ENCODE measurements around the gene RAB1B.
A peak's percentile ranks its signal among the peaks of the same experiment; 100 is the strongest.

Gene RAB1B

DNA sequence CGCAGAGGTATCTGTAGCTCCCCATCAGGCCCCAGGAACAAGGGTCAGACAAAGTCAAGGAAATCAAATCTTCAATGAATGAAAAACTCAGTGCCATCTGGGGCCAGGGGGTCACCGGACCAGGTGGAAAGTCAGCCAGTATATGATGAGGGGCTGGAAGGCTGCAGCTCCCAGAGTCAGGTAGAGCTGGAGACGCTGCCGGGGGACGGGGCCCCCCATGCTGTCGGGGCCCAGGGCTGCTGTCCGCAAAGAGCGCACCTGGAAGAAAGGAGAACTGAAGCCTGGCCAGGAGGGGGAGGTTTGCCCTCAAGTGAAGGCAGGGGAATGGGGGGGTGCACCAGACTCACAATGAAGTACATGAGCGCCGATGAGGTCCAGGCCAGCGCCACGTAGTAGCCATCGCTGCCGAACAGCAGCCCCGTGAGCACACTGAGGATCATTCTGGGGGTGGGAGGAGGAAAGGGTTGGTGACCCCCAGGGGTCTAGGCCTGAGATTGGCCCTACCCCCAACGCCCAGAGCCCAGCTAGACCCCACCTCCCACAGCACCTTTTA, 16.2 kb downstream of the RAB1B start:
- DNase-seq (ENCODE audit: low read depth) = no peak

DNA sequence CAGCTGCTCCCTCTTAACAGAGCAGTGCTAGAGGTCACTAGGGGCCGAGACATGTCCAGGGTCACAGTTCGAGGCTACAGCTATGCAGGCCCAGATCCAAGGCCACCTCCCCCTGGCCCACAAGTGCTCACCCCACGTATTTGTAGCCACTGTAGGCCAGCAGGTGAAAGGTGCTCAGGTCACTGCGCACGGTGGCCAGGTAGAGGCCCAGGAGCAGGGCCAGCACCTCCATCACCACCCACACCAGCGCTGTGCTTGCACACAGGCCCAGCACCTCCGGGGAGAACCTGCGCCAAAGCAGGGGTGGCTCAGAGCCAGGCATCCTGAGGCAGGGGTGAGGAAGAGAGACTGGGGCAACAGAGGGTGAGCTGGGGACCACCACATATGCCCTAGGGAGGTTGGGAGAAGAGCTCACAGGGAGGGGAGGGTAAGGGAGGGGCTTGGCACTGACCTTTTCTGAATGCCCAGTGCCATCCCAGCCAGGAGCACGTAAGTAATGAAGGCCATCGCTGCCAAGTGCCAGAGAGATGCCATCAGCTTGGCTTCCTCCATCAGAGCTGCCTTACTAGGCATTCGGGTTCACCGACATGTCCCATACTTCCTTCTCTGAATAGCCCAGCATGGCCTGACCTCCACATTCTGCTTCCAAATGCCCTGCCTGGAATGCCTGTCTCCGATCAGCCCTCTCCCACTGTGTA, 17.0 kb downstream of the RAB1B start:
- DNase-seq (ENCODE audit: low read depth) = no peak

DNA sequence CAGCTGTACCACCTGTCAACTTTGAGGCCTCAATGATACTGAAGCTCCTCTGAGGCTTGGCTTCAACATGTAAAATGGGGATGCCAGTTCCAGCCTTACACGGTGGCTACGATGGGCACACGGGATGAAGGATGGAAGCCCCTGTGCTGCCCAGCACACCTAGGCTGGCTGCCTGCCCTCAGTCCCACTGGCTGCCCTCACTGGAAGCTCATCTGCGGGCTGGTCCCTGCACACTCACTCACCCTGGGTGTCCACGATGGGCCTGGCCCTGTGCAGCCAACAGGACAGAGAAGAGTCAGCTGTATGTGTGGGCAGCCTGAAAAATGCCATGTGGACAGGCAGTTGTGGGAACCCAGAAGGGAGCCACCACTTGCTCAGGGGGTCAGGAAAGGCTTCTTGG, 18.3 kb downstream of the RAB1B start:
- DNase-seq (ENCODE audit: low read depth) = no peak

DNA sequence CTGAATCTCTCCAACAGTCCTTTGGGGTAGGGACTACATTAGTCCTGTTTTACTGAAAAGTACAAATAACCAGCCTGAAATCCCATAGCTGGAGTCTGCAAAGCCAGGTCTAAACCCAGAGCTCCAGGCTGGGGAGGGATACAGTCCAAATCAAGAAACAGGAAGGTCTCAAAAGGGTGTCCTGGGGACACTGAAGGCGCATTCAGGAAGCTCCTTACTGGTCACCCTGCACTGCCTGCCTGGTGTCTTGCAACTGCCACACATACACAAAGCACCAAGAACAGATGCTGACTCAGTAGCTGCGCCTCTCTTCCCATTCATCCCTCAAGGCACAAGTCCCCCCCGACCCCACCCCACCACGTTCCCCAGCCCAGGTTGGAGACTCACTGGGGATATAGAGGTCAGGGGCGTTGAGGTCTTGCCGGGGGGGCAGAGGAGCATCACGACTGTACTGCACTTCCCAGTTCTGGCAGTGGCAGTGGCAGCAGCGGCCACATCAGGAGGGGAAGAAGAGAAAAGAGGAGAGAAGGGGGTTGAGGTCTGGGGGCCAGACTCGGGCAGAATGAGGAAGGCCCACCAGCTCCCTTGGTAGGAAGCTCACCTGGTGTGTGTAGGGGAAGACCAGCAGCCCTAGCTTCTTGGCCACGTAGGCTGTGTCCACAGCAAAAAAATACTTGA, 18.9 kb downstream of the RAB1B start:
- DNase-seq (ENCODE audit: low read depth) = no peak

DNA sequence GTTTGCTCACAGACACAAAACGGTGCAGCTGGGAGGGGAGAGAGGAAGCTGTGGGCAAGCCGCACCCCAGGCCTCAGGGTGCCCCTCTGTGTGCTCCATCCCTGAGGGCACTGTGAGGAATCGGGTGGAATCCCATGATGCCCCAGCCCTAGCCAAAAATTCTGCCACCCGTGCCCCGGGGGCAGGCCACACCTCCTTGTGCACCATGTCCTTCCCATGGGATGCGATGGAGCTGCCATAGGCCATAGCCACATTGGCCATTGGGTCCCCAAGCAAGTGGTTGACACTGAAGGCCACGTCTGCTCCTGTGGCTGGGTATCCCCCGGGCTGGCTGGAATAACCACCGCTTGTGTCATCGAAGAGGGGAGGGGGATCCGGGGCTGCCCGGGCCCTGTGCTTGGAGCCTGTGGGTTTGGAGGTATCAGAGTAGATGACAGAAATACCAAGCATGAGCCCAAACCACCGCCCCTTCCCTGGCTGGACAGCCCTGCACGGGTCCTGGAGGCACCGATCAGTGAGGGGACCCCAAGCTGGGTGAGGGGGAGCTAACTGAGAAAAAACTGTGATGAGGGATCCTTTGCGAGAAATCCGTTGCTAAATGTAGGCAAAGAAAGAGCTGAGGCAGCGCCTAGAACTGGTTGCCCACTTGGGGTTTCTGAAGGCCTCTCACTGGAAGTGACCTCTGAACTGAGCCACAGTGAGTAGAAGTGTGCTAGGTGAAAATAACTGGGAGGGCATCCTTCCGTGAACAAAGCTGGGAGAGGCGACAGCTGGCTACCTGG, 19.6 kb downstream of the RAB1B start:
- DNase-seq (ENCODE audit: low read depth) = no peak

DNA sequence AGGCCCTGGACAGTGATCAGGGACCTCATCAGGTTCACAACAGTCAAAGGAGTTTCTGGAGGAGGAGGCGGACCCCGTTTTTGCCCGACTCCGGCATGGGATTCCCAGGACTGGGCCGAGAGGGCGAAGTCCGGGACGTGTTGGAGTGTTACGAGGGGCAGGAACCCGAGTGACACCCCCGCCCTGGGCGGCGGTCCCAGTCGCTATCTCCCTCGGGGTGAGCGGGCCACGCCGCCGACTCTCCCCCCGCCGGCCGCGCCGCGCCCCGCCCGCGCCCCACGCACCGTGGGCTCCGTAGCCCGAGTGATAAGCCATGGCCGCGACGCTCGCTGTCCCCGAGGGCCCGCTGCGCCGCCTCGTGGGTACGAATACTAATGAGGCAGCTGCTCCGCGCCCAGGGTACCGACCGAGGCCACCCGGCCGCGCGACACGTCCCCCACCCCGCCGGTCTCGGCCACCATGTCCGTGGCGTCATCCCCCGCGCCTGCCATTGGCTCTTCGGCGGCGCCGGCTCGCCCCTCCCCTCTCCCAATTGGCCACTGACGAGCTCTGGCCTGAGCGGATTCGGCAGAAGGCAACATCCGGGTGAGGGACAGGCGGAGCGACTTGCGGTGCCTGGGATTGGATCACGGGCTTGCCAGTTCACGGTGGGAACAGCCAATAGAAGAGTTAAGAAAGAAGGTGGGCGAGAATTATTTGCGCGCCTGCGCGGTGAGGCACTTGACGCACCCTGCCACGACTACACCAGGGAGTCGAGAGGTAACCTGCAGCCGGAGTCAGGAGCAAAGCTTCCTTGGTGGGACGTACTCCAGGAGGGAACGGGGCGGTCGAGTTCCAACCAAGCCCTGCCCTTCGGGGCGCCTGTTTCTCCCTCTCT, 20.5 kb downstream of the RAB1B start, which contains the start of gene YIF1A:
YIF1A (minus strand) TSS at position 473 of the 877 bp plus-strand sequence; CDS start at position 315, 158 bp downstream.
- DNase-seq (ENCODE audit: low read depth) = peak; percentile 97

DNA sequence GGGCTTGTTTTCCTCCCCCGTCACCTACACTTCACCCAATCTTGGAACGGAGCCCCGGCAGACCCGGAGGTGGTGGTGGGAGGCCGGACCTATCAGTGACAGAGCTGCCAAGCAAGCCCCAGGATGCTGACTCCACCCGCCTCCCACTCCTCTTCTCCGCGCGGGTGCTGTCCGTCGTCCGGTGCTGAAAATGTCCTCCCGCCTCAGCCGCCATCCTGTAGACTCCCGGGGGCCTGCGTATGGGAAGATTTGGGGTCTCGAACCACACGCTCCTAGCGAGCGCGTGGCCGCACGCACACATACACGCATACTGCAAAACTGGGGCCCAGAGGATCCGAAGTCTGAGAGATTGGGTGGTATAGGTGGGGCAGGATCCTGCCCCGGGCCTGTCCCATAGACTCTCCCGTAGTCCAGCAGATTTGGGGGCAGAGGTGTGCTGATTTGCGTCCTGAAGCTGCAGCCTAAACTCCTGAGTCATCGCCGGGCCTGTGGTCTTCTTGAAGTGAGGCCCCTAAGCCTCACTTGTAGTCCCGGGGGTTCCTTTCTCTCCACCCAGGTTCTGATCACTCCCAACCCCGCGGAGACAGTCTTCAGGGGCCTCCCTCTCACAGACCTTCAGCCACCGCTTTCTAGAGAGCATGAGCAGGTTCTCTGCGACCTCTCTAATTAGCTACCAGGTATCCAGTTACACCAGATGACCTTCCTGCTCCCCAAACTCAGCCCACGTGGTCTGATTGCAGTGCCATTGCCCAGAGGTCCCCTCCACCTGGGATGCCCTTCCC, 21.3 kb downstream of the RAB1B start:
- DNase-seq (ENCODE audit: low read depth) = peak; percentile 72

DNA sequence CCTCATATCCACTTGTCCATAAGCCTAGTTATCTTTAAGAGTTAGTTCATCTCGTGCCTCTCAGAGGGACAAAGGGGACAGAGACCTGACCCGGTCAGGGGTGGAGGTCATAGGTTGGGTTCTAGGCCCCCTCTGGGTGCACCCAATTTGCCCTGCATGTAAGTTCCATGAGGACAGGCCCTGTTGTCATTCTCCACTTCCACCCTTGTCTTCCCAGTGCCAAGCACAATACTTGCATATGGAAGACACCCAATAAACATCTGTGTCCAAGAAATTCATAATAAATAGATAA, 21.8 kb downstream of the RAB1B start:
- no peak for DNase-seq (ENCODE audit: low read depth)

DNA sequence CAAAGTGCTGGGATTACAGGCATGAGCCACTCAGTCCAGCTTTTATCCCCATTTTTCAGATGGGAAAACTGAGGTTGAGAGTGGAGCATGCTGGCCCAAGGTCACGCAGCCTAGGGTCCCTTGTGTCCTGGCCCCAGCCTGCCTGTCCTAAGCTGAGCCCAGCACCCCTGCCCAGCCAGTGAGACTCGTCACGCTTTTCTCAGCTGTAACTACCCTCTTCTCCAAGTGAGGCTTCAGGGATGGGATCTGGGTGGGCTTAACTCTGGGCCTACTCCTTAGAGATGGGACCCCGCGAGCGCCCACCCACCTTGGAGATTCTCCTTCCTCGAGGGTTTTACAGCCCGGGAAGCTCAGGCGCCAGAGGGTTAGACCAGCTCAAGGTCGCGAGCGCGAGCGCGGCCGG, 22.9 kb downstream of the RAB1B start:
- no peak for DNase-seq (ENCODE audit: low read depth)

GRCh38 chr11:66291706-66292542, 23.5 kb downstream of the RAB1B start, which contains the start of gene TMEM151A:
TMEM151A (plus strand) TSS chr11:66291894; CDS start chr11:66292014, 120 bp downstream.
- DNase-seq (ENCODE audit: low read depth) = no peak

DNA sequence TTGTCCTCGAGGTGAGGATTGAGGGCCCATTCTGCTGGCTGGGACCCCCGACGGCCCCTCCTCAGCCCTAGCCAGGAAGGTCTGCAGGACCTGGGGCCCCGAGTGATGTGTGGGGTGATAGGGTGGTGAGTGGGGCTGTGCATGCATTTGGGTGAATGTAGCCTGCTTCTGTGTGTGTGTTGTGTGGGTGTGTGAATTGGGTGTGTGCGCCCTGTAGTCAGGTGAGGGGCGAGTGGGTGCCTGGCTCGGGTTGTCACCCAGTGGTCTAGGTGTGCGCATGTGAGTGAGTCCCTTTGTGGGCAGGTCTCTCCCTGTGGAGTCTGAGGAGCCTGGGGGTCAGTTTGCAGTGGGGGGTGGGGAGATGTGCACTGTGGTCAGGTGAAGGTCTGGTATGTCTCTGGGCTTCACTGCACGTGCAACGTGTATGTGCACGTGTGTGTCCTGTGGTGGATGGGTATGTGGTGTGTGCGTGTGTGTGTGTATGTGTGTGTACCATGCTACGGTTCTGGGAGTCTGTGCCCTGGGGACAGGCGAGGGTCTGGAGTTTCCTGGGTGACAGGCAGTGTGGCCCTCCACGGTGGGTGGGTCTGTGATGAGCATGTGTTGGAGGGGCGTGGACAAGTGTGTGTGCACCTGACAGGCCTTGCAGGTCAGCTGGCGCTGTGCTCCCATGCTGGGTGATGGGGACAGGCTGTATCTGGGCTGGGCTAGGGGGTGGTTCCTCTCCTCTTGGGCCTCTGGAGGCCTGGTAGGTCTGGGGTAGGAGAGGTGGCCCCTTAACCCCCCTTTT, 24.3 kb downstream of the RAB1B start:
- DNase-seq (ENCODE audit: low read depth) = no peak

- DNase-seq (ENCODE audit: low read depth) = no peak
These were observed 24.9 kb downstream of the RAB1B start for GRCh38 chr11:66293352-66293751.

GRCh38 chr11:66293777-66294625, 25.6 kb downstream of the RAB1B start:
- no peak for DNase-seq (ENCODE audit: low read depth)

DNA sequence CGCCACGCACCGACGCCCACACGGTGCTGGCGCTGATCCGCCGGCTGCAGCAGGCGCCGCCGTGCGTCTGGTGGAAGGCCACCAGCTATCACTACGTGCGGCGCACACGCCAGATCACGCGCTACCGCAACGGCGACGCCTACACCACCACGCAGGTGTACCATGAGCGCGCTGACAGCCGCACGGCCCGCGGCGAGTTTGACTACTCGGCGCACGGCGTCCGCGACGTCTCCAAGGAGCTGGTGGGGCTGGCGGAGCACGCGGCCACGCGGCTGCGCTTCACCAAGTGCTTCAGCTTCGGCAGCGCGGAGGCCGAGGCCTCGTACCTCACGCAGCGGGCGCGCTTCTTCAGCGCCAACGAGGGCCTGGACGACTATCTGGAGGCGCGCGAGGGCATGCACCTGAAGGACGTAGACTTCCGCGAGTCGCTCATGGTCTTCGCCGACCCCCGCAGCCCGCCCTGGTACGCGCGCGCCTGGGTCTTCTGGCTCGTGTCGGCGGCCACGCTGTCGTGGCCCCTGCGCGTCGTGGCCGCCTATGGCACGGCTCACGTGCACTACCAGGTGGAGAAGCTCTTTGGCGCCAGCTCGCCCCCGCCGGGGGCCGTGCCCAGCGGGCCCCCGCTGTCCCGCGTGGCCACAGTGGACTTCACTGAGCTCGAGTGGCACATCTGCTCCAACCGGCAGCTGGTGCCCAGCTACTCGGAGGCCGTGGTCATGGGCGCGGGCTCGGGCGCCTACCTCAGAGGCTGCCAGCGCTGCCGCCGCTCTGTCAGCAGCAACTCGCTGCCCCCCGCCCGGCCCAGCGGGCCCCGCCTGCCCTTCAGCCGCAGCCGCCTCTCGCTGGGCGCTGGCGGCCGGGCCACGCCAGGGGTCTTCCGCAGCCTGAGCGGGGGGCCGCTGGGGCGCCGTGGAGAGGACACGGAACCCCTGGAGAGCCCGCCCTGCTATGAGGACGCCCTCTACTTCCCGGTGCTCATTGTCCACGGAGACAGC, 26.5 kb downstream of the RAB1B start:
- no peak for DNase-seq (ENCODE audit: low read depth)

DNA sequence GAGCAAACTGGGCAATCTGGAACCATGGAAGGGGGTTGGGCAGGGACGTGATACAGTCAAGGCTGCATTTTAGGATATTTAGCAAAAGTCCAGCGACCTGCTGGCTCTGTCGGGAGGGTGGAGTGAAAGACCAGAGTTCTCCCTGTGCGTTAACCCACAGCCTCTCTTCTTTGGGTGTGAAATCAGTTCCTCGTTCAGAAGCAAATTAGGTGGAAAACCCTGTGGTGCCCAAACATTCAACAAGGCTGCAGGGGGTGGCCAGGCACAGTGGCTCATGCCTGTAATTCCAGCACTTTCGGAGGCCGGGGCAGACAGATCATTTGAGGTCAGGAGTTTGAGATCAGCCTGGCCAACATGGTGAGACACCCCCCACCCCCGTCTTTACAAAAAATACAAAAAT, 29.2 kb downstream of the RAB1B start:
- DNase-seq (ENCODE audit: low read depth) = no peak

DNA sequence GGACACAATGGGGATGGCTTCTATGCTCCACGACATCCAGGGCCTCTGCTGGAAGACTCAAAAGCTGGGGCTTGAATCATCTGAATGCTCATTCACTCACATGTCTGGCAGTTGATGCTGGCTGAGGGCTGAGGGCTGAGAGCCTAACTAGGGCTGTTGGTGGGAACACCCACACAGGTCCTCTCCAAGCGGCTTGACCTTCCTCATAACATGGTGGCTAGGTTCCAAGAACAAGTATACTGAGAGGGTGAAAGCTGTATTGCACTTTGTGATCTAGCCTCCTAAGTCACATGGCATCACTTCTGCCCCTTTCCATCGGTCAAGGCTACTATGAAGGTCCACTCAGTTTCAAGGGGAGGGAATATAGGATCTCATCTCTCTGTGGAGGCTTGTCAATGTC, 30.7 kb downstream of the RAB1B start:
- no peak for DNase-seq (ENCODE audit: low read depth)

GRCh38 chr11:66302656-66303055, 34.2 kb downstream of the RAB1B start:
- DNase-seq (ENCODE audit: low read depth) = no peak
